HepG2 (cell line): Measurements from ENCODE around the gene SEH1L. TPM values are rescaled to one million over a fixed set of nuclear protein-coding genes. Genes with fewer than 3 reads are reported as not detected.

Experiments
- CBX1 ChIP-seq: IDR thresholded peaks from one replicate; pipeline ENCODE4 v1.6.1; 2016; ENCODE audit warnings: antibody characterized with exemption, low read depth
- DNMT3B ChIP-seq: conservative IDR thresholded peaks from 2 replicates; pipeline ENCODE4 v1.6.1; 2016; ENCODE audit warnings: missing biosample characterization, control low read depth
- ESRRA ChIP-seq: sonication (generic); formaldehyde crosslinking; IDR thresholded peaks from 2 replicates; pipeline ENCODE4 v1.5.1; 2020; ENCODE audit warnings: mild to moderate bottlenecking, low read depth, missing genetic modification reagents
- KDM3A ChIP-seq: IDR thresholded peaks from 2 replicates; pipeline ENCODE4 v1.6.1; 2018; ENCODE audit warnings: low read depth, missing compliant biosample characterization
- SYNCRIP ChIP-seq: fragments of 200-400 bp; formaldehyde crosslinking; IDR thresholded peaks from 2 replicates; pipeline ENCODE4 v1.6.1; 2018; ENCODE audit warnings: mild to moderate bottlenecking, low read depth, low read length; ENCODE audit not compliant: insufficient read depth
- ZNF33A ChIP-seq: sonication (generic); formaldehyde crosslinking; IDR thresholded peaks from 2 replicates; pipeline ENCODE4 v1.5.1; 2020; ENCODE audit warnings: missing genetic modification reagents, mild to moderate bottlenecking, moderate library complexity, borderline replicate concordance
- ZNF563 ChIP-seq: sonication (generic); formaldehyde crosslinking; IDR thresholded peaks from 2 replicates; pipeline ENCODE4 v1.8.0; 2022; ENCODE audit warnings: mild to moderate bottlenecking, moderate library complexity, missing genetic modification reagents
- polyA plus RNA-seq, 8 experiments: library from polyadenylated mRNA; depleted of rRNA in 3 of 8; stranded (reverse) in 7 of 8; unstranded in 1 of 8; fragments of >200 nt; fragmentation: Illumina TruSeq in 4 of 8; extraction: Trizol in 4 of 8; gene quantifications; 2 replicates each; pipeline versions ENCODE4 v1.2.1 to v1.2.3, GENCODE V29; 2011 to 2016; ENCODE audit warnings: low read depth in 4 of 8, missing spikeins in 1 of 8, mixed read lengths in 1 of 8; ENCODE audit not compliant: insufficient read depth in 1 of 8
- total RNA-seq, 5 experiments: library from RNA; depleted of rRNA; stranded (reverse); fragments of >200 nt; fragmentation: Illumina TruSeq; extraction: Trizol; gene quantifications; 2 replicates each; pipeline ENCODE4 v1.2.3, GENCODE V29; 2016; ENCODE audit warnings: low read depth in 1 of 5
- TF ChIP-seq, protein P1 (sequence below): IDR thresholded peaks from 2 replicates; pipeline ENCODE4 v1.4.0; 2020; ENCODE audit warnings: mild to moderate bottlenecking, missing genetic modification reagents
- TF ChIP-seq, protein P2 (sequence below): sonication (generic); formaldehyde crosslinking; IDR thresholded peaks from 2 replicates; pipeline ENCODE4 v1.5.0; 2020; ENCODE audit warnings: mild to moderate bottlenecking, missing genetic modification reagents
- TF ChIP-seq, protein P3 (sequence below): sonication (generic); formaldehyde crosslinking; IDR thresholded peaks from 2 replicates; pipeline ENCODE4 v1.4.0; 2020; ENCODE audit warnings: mild to moderate bottlenecking, missing genetic modification reagents

Gene SEH1L
- total and polyA plus RNA-seq, 2 of the 13 experiments (the other 11 are each of a cell fraction or from before 2014, with no cell fraction given), result 59.6 to 63.5 TPM

DNA sequence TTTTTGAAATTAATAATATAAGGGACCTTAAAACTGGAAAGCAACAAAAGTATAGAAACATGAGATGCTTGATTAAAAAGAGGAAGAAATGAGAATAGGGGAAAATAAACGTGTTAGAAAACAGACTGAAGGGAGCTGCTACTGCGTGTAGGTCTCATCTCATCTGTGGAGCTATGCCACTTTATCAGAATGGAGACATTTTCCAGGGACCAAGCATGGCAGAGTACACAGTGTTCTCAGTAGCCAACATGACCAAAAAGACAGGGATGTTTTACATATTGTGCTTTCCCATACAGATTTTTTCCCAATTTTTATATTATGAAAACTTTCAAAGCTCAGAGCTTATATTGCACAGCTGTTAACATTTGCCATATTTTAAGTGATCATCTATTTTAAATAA is 66.4 kb downstream of the SEH1L start (continued):
- TF ChIP-seq, protein P1, sequence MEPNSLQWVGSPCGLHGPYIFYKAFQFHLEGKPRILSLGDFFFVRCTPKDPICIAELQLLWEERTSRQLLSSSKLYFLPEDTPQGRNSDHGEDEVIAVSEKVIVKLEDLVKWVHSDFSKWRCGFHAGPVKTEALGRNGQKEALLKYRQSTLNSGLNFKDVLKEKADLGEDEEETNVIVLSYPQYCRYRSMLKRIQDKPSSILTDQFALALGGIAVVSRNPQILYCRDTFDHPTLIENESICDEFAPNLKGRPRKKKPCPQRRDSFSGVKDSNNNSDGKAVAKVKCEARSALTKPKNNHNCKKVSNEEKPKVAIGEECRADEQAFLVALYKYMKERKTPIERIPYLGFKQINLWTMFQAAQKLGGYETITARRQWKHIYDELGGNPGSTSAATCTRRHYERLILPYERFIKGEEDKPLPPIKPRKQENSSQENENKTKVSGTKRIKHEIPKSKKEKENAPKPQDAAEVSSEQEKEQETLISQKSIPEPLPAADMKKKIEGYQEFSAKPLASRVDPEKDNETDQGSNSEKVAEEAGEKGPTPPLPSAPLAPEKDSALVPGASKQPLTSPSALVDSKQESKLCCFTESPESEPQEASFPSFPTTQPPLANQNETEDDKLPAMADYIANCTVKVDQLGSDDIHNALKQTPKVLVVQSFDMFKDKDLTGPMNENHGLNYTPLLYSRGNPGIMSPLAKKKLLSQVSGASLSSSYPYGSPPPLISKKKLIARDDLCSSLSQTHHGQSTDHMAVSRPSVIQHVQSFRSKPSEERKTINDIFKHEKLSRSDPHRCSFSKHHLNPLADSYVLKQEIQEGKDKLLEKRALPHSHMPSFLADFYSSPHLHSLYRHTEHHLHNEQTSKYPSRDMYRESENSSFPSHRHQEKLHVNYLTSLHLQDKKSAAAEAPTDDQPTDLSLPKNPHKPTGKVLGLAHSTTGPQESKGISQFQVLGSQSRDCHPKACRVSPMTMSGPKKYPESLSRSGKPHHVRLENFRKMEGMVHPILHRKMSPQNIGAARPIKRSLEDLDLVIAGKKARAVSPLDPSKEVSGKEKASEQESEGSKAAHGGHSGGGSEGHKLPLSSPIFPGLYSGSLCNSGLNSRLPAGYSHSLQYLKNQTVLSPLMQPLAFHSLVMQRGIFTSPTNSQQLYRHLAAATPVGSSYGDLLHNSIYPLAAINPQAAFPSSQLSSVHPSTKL (CRISPR knock-in tag), result no peak
- no peak for TF ChIP-seq ZNF563
- TF ChIP-seq CBX1, result no peak
- no peak for TF ChIP-seq DNMT3B (CRISPR knock-in tag)
- TF ChIP-seq, protein P2, sequence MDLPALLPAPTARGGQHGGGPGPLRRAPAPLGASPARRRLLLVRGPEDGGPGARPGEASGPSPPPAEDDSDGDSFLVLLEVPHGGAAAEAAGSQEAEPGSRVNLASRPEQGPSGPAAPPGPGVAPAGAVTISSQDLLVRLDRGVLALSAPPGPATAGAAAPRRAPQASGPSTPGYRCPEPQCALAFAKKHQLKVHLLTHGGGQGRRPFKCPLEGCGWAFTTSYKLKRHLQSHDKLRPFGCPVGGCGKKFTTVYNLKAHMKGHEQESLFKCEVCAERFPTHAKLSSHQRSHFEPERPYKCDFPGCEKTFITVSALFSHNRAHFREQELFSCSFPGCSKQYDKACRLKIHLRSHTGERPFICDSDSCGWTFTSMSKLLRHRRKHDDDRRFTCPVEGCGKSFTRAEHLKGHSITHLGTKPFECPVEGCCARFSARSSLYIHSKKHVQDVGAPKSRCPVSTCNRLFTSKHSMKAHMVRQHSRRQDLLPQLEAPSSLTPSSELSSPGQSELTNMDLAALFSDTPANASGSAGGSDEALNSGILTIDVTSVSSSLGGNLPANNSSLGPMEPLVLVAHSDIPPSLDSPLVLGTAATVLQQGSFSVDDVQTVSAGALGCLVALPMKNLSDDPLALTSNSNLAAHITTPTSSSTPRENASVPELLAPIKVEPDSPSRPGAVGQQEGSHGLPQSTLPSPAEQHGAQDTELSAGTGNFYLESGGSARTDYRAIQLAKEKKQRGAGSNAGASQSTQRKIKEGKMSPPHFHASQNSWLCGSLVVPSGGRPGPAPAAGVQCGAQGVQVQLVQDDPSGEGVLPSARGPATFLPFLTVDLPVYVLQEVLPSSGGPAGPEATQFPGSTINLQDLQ, result no peak
- no peak for TF ChIP-seq KDM3A (CRISPR knock-in tag)
- TF ChIP-seq SYNCRIP, result no peak
- TF ChIP-seq, protein P3, sequence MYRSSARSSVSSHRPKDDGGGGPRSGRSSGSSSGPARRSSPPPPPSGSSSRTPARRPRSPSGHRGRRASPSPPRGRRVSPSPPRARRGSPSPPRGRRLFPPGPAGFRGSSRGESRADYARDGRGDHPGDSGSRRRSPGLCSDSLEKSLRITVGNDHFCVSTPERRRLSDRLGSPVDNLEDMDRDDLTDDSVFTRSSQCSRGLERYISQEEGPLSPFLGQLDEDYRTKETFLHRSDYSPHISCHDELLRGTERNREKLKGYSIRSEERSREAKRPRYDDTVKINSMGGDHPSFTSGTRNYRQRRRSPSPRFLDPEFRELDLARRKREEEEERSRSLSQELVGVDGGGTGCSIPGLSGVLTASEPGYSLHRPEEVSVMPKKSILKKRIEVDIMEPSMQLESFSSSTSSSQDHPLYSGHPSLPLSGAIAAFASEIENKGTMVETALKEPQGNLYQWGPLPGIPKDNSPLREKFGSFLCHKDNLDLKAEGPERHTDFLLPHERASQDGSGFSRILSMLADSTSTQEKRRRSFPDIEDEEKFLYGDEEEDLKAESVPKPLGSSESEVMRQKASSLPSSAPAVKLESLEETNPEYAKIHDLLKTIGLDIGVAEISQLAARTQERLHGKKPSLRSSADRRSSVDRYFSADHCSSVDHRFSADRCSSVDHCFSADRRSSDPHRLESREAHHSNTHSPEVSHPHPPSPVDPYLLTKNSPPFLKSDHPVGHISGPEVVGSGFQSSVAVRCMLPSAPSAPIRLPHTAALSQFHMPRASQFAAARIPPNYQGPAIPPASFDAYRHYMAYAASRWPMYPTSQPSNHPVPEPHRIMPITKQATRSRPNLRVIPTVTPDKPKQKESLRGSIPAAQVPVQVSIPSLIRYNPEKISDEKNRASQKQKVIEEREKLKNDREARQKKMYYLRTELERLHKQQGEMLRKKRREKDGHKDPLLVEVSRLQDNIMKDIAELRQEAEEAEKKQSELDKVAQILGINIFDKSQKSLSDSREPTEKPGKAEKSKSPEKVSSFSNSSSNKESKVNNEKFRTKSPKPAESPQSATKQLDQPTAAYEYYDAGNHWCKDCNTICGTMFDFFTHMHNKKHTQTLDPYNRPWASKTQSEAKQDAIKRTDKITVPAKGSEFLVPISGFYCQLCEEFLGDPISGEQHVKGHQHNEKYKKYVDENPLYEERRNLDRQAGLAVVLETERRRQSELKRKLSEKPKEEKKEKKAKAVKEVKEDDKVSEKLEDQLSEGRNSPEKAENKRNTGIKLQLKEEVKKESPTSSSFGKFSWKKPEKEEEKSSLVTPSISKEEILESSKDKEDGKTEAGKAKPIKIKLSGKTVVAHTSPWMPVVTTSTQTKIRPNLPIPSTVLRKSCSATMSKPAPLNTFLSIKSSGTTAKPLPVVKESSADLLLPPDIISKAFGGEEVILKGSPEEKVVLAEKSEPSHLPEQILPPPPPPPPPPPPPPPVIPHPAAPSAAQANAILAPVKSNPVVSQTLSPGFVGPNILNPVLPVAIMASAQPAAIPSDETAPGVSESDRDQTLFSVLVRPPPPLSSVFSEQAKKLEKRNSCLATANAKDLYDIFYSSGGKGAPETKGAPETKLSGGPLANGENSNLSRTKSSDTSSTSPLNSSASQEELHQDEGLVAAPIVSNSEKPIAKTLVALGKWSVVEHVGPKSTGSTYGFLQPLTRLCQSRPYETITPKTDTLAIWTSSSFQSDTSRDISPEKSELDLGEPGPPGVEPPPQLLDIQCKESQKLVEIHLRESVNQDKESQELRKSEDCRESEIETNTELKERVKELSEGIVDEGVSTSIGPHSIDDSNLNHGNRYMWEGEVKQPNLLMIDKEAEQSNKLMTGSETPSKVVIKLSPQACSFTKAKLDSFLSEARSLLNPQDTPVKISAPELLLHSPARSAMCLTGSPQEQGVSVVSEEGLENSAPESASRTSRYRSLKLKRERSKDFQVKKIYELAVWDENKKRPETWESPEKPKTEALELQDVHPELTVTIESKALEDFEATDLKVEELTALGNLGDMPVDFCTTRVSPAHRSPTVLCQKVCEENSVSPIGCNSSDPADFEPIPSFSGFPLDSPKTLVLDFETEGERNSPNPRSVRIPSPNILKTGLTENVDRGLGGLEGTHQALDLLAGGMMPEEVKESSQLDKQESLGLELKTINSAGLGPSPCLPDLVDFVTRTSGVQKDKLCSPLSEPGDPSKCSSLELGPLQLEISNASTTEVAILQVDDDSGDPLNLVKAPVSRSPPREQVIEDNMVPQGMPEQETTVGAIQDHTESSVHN (CRISPR knock-in tag), result no peak
- no peak for TF ChIP-seq ESRRA (CRISPR knock-in tag)
- no peak for TF ChIP-seq ZNF33A
